ENCODE measurements around the gene PLA2G2F.
"Not testable (repeated sequence)": the region's sequence is repeated elsewhere in the genome, so short reads cannot be mapped to it uniquely, and the experiment has no call there.

The PLA2G2F gene

GRCh38 chr1:20126041-20126805 lies 12.9 kb upstream of the PLA2G2F start:
- ATAC-seq, result peak; percentile 72
- peaks cover 57% of the 10 kb centered on the region for H3K4me1 Mint-ChIP-seq
- H3K27ac Mint-ChIP-seq, result peak overlapping the region; percentile 69
- H3K4me3 Mint-ChIP-seq, result no peak overlapping the region
- H3K36me3 Mint-ChIP-seq, result no peaks in the 10 kb centered on the region
- no peaks in the 10 kb centered on the region for H3K27me3 Mint-ChIP-seq
- H3K9me3 Mint-ChIP-seq, result peaks cover 4% of the 10 kb centered on the region

GRCh38 chr1:20126806-20127440 lies 12.2 kb upstream of the PLA2G2F start:
- Mint-ChIP-seq H3K9me3 (peaks cover 4% of the 10 kb centered on the region), H3K27me3 (no peaks in the 10 kb centered on the region), H3K4me3 (no peak overlapping the region), H3K27ac (peak overlapping the region; percentile 69), H3K36me3 (no peaks in the 10 kb centered on the region), H3K4me1 (peaks cover 53% of the 10 kb centered on the region)
- ATAC-seq, result no peak

GRCh38 chr1:20130518-20130917 lies 8.6 kb upstream of the PLA2G2F start:
- H3K4me1 Mint-ChIP-seq, result peaks cover 22% of the 10 kb centered on the region
- not testable (repeated sequence) for H3K27ac Mint-ChIP-seq, ATAC-seq, H3K36me3 Mint-ChIP-seq, H3K9me3 Mint-ChIP-seq, H3K4me3 Mint-ChIP-seq, H3K27me3 Mint-ChIP-seq

- Mint-ChIP-seq H3K9me3 (peaks cover 2% of the 10 kb centered on the region), H3K36me3 (no peaks in the 10 kb centered on the region), H3K4me1 (no peaks in the 10 kb centered on the region), H3K27ac (no peak overlapping the region), H3K27me3 (no peaks in the 10 kb centered on the region), H3K4me3 (no peak overlapping the region)
- ATAC-seq, result no peak
These were observed 4.1 kb upstream of the PLA2G2F start for GRCh38 chr1:20134995-20135394.

- no peaks in the 10 kb centered on the region for H3K27me3 Mint-ChIP-seq
- no peaks in the 10 kb centered on the region for H3K36me3 Mint-ChIP-seq
- H3K9me3 Mint-ChIP-seq, result peaks cover 2% of the 10 kb centered on the region
- H3K4me1 Mint-ChIP-seq, result no peaks in the 10 kb centered on the region
- no peak overlapping the region for H3K4me3 Mint-ChIP-seq
- no peak for ATAC-seq
- no peak overlapping the region for H3K27ac Mint-ChIP-seq
These were observed 2.9 kb upstream of the PLA2G2F start for GRCh38 chr1:20136249-20136648.

GRCh38 chr1:20137055-20137454 lies 2.1 kb upstream of the PLA2G2F start:
- no peaks in the 10 kb centered on the region for H3K4me1 Mint-ChIP-seq
- H3K27me3 Mint-ChIP-seq, result no peaks in the 10 kb centered on the region
- peaks cover 2% of the 10 kb centered on the region for H3K9me3 Mint-ChIP-seq
- no peak overlapping the region for H3K27ac Mint-ChIP-seq
- ATAC-seq, result no peak
- H3K4me3 Mint-ChIP-seq, result no peak overlapping the region
- no peaks in the 10 kb centered on the region for H3K36me3 Mint-ChIP-seq

GRCh38 chr1:20137604-20138003 lies 1.5 kb upstream of the PLA2G2F start:
- Mint-ChIP-seq H3K4me3 (no peak overlapping the region), H3K4me1 (no peaks in the 10 kb centered on the region), H3K27ac (no peak overlapping the region), H3K27me3 (no peaks in the 10 kb centered on the region), H3K9me3 (no peaks in the 10 kb centered on the region), H3K36me3 (no peaks in the 10 kb centered on the region)
- ATAC-seq, result no peak

GRCh38 chr1:20138346-20138745 lies 777 bp upstream of the PLA2G2F start:
- Mint-ChIP-seq H3K4me1 (no peaks in the 10 kb centered on the region), H3K4me3 (no peak overlapping the region), H3K36me3 (no peaks in the 10 kb centered on the region), H3K27me3 (no peaks in the 10 kb centered on the region), H3K9me3 (no peaks in the 10 kb centered on the region), H3K27ac (no peak overlapping the region)
- no peak for ATAC-seq

GRCh38 chr1:20139776-20140612 lies 871 bp downstream of the PLA2G2F start:
- Mint-ChIP-seq H3K36me3 (no peaks in the 10 kb centered on the region), H3K4me1 (no peaks in the 10 kb centered on the region), H3K4me3 (no peak overlapping the region), H3K9me3 (no peaks in the 10 kb centered on the region), H3K27ac (no peak overlapping the region), H3K27me3 (no peaks in the 10 kb centered on the region)
- ATAC-seq, result no peak

- no peaks in the 10 kb centered on the region for H3K36me3 Mint-ChIP-seq
- H3K27me3 Mint-ChIP-seq, result no peaks in the 10 kb centered on the region
- H3K9me3 Mint-ChIP-seq, result no peaks in the 10 kb centered on the region
- no peak overlapping the region for H3K4me3 Mint-ChIP-seq
- no peaks in the 10 kb centered on the region for H3K4me1 Mint-ChIP-seq
- no peak overlapping the region for H3K27ac Mint-ChIP-seq
- ATAC-seq, result no peak
These were observed 1.9 kb downstream of the PLA2G2F start for GRCh38 chr1:20141001-20141400.

GRCh38 chr1:20141466-20141865 lies 2.3 kb downstream of the PLA2G2F start:
- H3K4me3 Mint-ChIP-seq, result no peak overlapping the region

GRCh38 chr1:20142001-20142710 lies 3.0 kb downstream of the PLA2G2F start:
- Mint-ChIP-seq H3K27me3 (no peaks in the 10 kb centered on the region), H3K27ac (no peak overlapping the region), H3K4me3 (no peak overlapping the region), H3K9me3 (no peaks in the 10 kb centered on the region), H3K4me1 (no peaks in the 10 kb centered on the region), H3K36me3 (no peaks in the 10 kb centered on the region)
- ATAC-seq, result no peak

More at GRCh38 chr1:20141466-20141865, 2.3 kb downstream of the PLA2G2F start:
- no peak overlapping the region for H3K27ac Mint-ChIP-seq
- no peaks in the 10 kb centered on the region for H3K27me3 Mint-ChIP-seq
- no peaks in the 10 kb centered on the region for H3K4me1 Mint-ChIP-seq
- no peak for ATAC-seq
- H3K36me3 Mint-ChIP-seq, result no peaks in the 10 kb centered on the region
- no peaks in the 10 kb centered on the region for H3K9me3 Mint-ChIP-seq

GRCh38 chr1:20143318-20143717 lies 4.2 kb downstream of the PLA2G2F start:
- H3K4me3 Mint-ChIP-seq, result no peak overlapping the region
- no peaks in the 10 kb centered on the region for H3K36me3 Mint-ChIP-seq
- H3K27me3 Mint-ChIP-seq, result no peaks in the 10 kb centered on the region
- H3K4me1 Mint-ChIP-seq, result no peaks in the 10 kb centered on the region
- H3K27ac Mint-ChIP-seq, result no peak overlapping the region
- no peak for ATAC-seq
- no peaks in the 10 kb centered on the region for H3K9me3 Mint-ChIP-seq

GRCh38 chr1:20143734-20144565 lies 4.8 kb downstream of the PLA2G2F start:
- Mint-ChIP-seq H3K36me3 (no peaks in the 10 kb centered on the region), H3K4me1 (no peaks in the 10 kb centered on the region), H3K27me3 (no peaks in the 10 kb centered on the region), H3K4me3 (no peak overlapping the region), H3K27ac (no peak overlapping the region), H3K9me3 (no peaks in the 10 kb centered on the region)
- no peak for ATAC-seq

Data from stimulated activated memory B cell treated with anti-CD40 and anti-IgM and Interleukin-4, amounts not matched to agents 10 μg/mL and 1 μg/mL and 100 μg/mL, for 72 hours (primary cell).